ENCODE data around the gene TMEM117. TPM values are rescaled to one million over a fixed set of nuclear protein-coding genes. Genes with fewer than 3 reads are reported as not detected.

The TMEM117 gene
- total RNA-seq, 2 donors from 2014 or later: 0.79 to 1.4 TPM

- H3K27me3 Mint-ChIP-seq (ENCODE audit: insufficient read depth): no peaks in the 10 kb centered on the region
- H3K36me3 ChIP-seq (ENCODE audit: control insufficient read depth, insufficient read depth, low read length): no peaks in the 10 kb centered on the region
- H3K27ac ChIP-seq (ENCODE audit: low read depth, low read length): no peak overlapping the region
- WGBS, 2 experiments (ENCODE audit: insufficient coverage in 1 of 2, insufficient read length in 1 of 2): 87 to 97% methylated on average over 2 to 4 of the region's 4 CpGs
- no peaks in the 10 kb centered on the region for H3K4me1 Mint-ChIP-seq
- H3K9ac ChIP-seq (ENCODE audit: extremely low read depth, low read length, poor library complexity, severe bottlenecking): no peak overlapping the region
- no peaks in the 10 kb centered on the region for H3K4me1 ChIP-seq (ENCODE audit: control insufficient read depth, insufficient read depth, low read length)
- H3K27ac Mint-ChIP-seq: no peak overlapping the region
- no peak overlapping the region for H3K4me3 Mint-ChIP-seq
- H3K36me3 Mint-ChIP-seq (ENCODE audit: low read depth): no peaks in the 10 kb centered on the region
- no peaks in the 10 kb centered on the region for H3K9me3 Mint-ChIP-seq
- no peak overlapping the region for H3K4me3 ChIP-seq (ENCODE audit: low read length)
- DNase-seq: no peak
- TF ChIP-seq CTCF (conservative IDR thresholded peaks at IDR 0.05): no peak
- H3K9me3 ChIP-seq (ENCODE audit: control insufficient read depth, low read length): no peaks in the 10 kb centered on the region
- H3K27me3 ChIP-seq (ENCODE audit: control insufficient read depth, insufficient read depth, low read length, poor library complexity, severe bottlenecking): no peaks in the 10 kb centered on the region
Measured at GRCh38 chr12:44385964-44386363, 550.1 kb downstream of the TMEM117 start.

- Histone ChIP-seq H3K9ac (ENCODE audit: extremely low read depth, low read length, poor library complexity, severe bottlenecking) (no peak overlapping the region), H3K27ac (ENCODE audit: low read depth, low read length) (no peak overlapping the region), H3K9me3 (ENCODE audit: control insufficient read depth, low read length) (no peaks in the 10 kb centered on the region), H3K36me3 (ENCODE audit: control insufficient read depth, insufficient read depth, low read length) (no peaks in the 10 kb centered on the region), H3K4me3 (ENCODE audit: low read length) (no peak overlapping the region), H3K4me1 (ENCODE audit: control insufficient read depth, insufficient read depth, low read length) (no peaks in the 10 kb centered on the region), H3K27me3 (ENCODE audit: control insufficient read depth, insufficient read depth, low read length, poor library complexity, severe bottlenecking) (no peaks in the 10 kb centered on the region)
- Mint-ChIP-seq H3K4me1 (peaks cover under 1% of the 10 kb centered on the region), H3K27me3 (ENCODE audit: insufficient read depth) (no peaks in the 10 kb centered on the region), H3K9me3 (no peaks in the 10 kb centered on the region), H3K4me3 (no peak overlapping the region), H3K27ac (no peak overlapping the region), H3K36me3 (ENCODE audit: low read depth) (no peaks in the 10 kb centered on the region)
- no peak for TF ChIP-seq CTCF (conservative IDR thresholded peaks at IDR 0.05)
- no peak for DNase-seq
Measured at GRCh38 chr12:44387581-44387980, 551.7 kb downstream of the TMEM117 start.

- no peaks in the 10 kb centered on the region for H3K9me3 Mint-ChIP-seq
- H3K36me3 ChIP-seq (ENCODE audit: control insufficient read depth, insufficient read depth, low read length): no peaks in the 10 kb centered on the region
- no peak overlapping the region for H3K4me3 ChIP-seq (ENCODE audit: low read length)
- H3K27ac Mint-ChIP-seq: no peak overlapping the region
- no peak for DNase-seq
- no peak overlapping the region for H3K4me3 Mint-ChIP-seq
- WGBS, 2 experiments (ENCODE audit: insufficient coverage in 1 of 2, insufficient read length in 1 of 2): 71 to 78% methylated on average over 1 to 2 of the region's 2 CpGs
- H3K27me3 Mint-ChIP-seq (ENCODE audit: insufficient read depth): no peaks in the 10 kb centered on the region
- no peak for TF ChIP-seq CTCF (conservative IDR thresholded peaks at IDR 0.05)
- H3K4me1 ChIP-seq (ENCODE audit: control insufficient read depth, insufficient read depth, low read length): no peaks in the 10 kb centered on the region
- H3K9me3 ChIP-seq (ENCODE audit: control insufficient read depth, low read length): no peaks in the 10 kb centered on the region
- H3K36me3 Mint-ChIP-seq (ENCODE audit: low read depth): no peaks in the 10 kb centered on the region
- no peaks in the 10 kb centered on the region for H3K27me3 ChIP-seq (ENCODE audit: control insufficient read depth, insufficient read depth, low read length, poor library complexity, severe bottlenecking)
- H3K9ac ChIP-seq (ENCODE audit: extremely low read depth, low read length, poor library complexity, severe bottlenecking): no peak overlapping the region
- peaks cover 2% of the 10 kb centered on the region for H3K4me1 Mint-ChIP-seq
- no peak overlapping the region for H3K27ac ChIP-seq (ENCODE audit: low read depth, low read length)
Measured at GRCh38 chr12:44389038-44389437, 553.2 kb downstream of the TMEM117 start.

Measured in endodermal cell (in vitro differentiated cells).